GM12801 (cell line): Measurements from ENCODE around the gene CCDC102A.

ENCODE experiments used
- TF ChIP-seq, protein P1 (sequence below): IDR thresholded peaks from one replicate; pipeline ENCODE4 v1.5.1; 2011; ENCODE audit warnings: control low read depth; ENCODE audit not compliant: insufficient read length; ENCODE audit errors: extremely low read depth

Gene CCDC102A

DNA sequence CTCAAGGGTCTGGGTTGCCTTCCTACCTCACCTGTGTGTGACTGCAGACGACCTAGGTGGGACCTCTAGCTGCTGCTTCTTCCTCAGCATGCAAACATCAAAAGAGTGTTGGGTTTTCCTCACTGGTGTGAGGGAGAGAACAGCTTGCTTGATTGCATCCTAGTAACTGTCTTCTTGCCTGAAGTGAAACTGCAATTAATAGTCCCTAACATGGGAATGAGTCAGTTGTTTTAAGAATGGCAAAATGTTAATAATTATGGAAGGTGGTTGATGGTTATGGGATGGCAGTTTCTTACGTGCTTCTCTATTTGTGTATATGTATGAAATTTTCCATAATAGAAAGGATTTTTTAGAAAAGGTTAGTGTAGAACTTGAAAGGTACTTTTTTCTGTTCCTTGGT lies 68.0 kb downstream of the CCDC102A start:
- TF ChIP-seq, protein P1, sequence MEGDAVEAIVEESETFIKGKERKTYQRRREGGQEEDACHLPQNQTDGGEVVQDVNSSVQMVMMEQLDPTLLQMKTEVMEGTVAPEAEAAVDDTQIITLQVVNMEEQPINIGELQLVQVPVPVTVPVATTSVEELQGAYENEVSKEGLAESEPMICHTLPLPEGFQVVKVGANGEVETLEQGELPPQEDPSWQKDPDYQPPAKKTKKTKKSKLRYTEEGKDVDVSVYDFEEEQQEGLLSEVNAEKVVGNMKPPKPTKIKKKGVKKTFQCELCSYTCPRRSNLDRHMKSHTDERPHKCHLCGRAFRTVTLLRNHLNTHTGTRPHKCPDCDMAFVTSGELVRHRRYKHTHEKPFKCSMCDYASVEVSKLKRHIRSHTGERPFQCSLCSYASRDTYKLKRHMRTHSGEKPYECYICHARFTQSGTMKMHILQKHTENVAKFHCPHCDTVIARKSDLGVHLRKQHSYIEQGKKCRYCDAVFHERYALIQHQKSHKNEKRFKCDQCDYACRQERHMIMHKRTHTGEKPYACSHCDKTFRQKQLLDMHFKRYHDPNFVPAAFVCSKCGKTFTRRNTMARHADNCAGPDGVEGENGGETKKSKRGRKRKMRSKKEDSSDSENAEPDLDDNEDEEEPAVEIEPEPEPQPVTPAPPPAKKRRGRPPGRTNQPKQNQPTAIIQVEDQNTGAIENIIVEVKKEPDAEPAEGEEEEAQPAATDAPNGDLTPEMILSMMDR, result no peak

DNA sequence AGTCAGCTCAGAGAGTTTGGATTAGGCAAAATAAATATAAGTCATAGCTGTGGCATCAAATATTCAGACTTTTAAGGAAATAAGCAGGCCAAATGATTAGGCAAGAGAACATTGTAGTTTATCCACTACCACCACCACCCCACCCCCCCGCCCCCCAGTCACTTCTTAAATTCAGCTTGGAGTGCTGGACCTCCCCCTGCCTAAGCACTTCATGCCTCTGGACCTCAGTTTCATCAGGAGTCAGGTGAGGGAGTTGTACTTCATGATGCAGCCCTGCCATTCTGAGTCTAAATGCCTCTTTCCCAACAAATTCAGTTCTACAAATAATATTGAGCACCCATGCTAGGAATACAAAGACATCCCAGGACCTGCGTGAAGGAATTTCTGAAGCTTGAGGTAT lies 71.8 kb downstream of the CCDC102A start:
- TF ChIP-seq, protein P1, result no peak

DNA sequence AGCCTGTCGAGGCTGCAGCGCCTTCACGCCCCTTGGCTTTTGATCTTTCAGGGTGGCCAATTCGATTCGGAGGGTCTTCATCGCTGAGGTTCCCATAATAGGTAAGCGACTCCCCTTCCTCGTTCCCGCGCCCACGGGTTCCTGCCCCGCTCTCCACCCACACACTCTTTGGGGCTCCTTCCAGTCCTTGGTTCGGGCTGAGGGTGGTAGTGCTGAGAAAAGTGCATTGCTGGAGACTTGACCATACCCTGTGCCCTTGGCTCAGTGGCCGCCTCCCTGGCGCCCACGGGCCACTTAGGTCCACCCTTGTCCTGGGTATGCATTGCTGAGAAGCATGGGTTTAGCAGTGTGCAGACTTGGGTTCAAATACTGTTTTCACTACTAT lies 73.4 kb downstream of the CCDC102A start:
- TF ChIP-seq, protein P1, result no peak

DNA sequence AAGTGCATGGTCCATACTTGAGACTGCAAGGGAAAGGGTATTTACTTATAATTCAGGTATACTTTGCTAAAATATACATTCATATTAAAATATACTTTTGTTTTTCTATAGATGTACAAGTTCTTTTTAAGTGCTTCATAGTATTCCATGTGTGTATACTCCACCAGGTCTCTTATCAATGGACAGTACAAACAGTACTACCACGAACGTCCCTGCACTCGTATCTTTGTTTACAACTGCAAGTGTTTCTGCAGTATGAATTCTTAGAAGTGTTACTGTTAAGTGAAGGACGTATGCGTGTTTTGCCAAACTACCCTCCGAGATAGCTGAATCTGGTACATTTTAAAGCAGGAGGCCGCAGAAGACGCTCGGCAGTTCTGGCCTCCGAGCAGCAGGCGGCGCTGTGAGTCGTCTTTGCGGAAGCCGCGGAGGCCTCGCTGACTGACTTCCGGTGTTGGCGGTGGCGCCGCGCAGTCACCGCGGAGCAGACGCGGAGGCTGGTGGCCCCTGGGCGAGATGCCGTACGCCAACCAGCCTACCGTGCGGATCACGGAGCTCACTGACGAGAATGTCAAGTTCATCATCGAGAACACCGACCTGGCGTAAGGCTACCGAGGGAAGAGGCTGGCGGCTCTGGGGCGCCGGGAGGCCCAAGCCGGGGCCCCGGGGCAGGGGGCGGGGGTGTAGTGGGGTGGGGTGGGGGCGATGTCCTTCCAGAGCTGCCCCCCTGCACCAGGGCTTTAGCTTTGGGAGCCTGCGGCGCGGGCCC lies 74.0 kb downstream of the CCDC102A start, which contains the start of gene POLR2C:
Gene POLR2C, plus strand, starts transcription at position 471 of the 769 bp plus-strand sequence. Its CDS starts 46 bp downstream, at position 517.
- TF ChIP-seq, protein P1, result peak; percentile 94
